Esophagus mucosa (tissue), 1 donor: ENCODE data around the gene HNRNPUL1. TPM values are rescaled to one million over a fixed set of nuclear protein-coding genes. Genes with fewer than 3 reads are reported as not detected.

Experiments
- ATAC-seq: fragments of 200-7000 bp; cut with Tn5 transposase; one replicate; pipeline ENCODE4 v1.9.1; 2020
- total RNA-seq: library from RNA; stranded (reverse); gene quantifications from one replicate; pipeline ENCODE4 v1.2.4, GENCODE V29; 2023
- donor health status: DM: yes; HTN: yes; CAD: no.

HNRNPUL1 gene
- total RNA-seq, 1 donor from 2014 or later: 116 TPM

DNA sequence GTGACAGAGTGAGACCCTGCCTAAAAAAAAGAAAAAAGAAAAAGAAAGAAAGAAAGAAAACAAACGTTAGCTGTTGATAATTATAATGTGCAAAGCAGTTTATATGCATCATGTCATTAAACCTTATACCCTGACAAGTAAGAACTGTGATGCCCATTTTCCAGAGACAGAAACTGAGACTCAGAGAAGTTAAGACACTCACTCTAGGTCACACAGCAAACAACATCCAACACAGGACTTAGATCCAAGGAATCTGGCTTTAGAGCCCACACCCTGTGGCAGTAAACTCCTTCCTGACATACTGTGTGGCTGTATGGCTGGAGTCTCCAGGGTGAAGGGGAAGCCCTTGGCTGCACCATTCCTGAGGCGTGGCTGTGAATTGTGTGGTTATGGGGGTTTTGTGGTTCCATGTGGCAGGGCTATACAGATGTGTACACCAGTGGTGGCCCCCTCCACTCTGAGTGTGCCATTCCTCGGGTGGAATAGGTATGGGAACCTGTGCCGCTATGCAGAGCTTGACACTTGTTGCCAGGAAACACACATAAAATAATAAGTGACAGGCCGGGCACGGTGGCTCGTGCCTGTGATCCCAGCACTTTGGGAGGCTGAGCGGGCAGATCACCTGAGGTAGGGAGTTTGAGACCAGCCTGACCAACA is 29.5 kb upstream of the HNRNPUL1 start:
- no peak for ATAC-seq

DNA sequence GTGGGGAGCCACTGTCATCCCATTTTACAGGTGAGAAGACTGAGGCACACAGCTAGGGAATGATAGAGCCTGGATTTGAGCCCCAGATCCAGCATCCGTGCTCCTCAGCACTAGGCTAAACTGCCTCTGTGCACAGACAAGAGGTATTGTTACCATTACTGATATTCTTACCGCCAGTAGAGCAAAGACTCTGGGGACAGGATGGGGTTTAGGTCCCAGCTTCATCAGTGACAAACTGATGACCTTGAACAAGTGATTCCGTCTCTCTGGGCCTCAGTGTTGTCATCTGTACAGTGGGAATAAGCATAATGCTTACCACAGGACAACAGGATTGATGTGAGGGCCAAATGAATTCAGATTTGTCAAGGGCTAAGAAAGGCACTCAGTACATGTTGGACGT is 28.7 kb upstream of the HNRNPUL1 start:
- ATAC-seq: no peak

DNA sequence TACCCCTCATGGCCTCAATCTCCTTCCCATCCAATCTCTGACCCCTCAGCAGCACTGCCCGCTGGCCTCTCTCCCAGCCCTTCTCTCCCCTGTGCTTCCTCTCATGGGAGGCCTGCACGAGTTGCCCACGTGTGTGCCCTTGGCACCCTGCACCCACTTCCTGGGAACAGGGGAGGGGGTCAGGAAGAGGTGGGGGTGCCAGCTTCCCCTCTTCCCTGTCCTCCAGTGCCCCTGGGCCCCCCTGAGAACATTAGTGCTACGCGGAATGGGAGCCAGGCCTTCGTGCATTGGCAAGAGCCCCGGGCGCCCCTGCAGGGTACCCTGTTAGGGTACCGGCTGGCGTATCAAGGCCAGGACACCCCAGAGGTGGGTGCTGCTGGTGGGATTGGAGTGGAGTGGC is 25.9 kb upstream of the HNRNPUL1 start:
- no peak for ATAC-seq

DNA sequence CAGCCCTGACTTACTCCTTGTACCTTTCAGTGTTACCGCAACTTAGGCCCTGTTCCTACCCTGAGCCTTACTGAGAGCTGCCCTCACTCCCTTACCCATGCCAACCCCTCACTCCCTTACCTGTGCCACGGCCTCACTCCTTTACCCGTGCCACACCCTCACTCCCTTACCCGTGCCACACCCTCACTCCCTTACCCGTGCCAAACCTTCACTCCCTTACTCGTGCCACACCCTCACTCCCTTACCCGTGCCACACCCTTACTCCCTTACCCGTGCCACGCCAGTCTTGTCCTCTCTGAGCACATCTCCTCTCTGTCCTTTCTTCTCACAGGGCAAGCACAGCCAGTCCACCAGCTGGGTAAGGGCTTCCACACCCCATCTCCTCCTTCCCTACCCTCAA is 24.8 kb upstream of the HNRNPUL1 start:
- ATAC-seq: peak; percentile 49

DNA sequence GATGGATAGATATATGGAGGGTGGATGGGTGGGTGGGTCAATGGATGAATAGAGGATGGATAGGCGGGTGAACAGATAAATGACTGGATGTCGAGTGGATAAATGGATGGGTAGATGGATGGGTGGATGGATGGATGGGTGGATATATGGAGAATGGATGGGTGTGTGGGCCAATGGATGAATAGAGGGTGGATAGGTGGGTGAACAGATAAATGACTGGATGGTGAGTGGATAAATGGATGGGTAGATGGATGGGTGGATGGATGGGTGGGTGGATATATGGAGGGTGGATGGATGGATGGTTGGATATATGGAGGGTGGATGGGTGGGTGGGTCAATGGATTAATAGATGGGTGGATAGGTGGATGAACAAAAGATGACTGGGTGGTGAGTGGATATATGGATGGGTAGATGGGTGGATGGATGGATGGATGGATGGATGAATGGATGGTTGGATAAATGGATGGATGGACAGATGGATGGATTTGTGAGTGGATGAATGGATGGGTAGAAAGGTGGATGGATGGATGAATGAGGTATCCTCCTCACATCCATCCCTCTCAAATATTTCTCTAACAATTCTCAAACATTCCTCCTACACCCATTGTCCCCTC is 24.1 kb upstream of the HNRNPUL1 start:
- no peak for ATAC-seq

DNA sequence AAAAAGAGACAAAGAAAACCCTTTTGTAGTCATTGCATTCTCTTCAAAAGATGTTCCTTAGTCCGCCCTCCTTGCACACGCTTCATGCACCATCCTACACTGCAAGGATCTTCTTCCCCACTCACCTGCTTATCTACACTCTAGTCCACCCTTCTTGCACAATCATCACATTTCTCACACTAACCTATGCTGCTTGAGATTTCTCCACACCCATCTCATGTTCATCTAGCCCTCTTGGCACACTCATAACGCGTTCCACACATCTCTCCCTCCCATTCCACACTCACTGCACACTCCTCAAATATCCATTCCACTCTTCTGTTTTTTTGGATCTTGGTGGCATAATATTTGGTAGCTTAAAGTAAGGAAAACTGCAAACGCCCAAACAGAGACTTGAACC is 22.3 kb upstream of the HNRNPUL1 start:
- ATAC-seq: no peak

DNA sequence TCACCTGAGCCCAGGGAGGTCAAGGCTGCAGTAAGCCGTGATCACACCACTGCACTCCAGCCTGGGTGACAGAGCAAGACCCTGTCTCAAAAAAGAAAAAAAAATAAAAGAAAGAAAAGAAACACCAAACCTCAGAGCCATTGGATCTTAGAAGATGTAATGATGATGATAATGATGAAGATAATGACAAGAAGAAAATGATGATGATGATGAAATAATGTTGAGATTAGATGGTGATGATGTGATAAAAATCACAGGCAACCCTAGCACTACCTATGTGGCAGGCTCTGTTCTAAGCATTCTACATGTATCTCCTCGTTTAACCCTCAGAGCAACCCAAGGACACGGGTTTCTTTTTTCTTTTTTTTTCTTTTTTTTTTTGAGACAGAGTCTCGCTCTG is 20.1 kb upstream of the HNRNPUL1 start:
- ATAC-seq: no peak

DNA sequence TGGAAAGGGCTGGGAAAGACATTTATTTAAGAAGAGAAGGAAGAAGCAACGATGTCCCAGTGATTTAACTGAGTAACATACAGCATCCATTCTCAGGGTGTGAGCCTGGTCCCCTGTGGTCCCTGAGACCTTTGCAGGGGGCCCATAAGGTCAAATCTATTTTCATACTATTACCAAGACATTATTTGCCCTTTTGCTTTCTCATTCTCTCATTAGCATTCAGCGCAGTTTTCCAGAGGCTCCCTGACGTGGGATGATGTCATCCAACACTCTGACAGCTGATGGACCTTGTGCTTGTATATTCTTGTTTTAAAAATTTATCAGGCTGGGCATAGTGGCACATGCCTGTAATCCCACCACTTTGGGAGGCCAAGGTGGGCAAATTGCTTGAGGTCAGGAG is 18.3 kb upstream of the HNRNPUL1 start:
- no peak for ATAC-seq

DNA sequence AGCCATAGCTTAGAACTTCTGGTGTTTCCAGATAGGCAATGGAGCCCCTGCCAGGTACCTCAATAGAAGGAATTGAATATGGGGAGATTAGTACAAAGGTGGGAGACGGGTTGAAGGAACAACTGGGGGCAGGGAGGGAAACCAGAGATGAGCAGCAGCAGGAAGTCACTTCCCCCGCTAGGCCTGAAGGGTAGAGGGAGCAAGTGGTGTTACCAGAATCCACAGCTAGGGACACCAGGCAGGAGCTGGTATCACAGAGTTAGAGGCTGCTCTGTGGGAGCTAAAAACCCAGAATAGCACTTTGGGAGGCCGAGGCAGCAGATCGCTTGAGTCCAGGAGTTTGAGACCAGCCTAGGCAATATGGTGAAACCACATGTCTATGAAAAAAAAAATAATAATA is 15.3 kb upstream of the HNRNPUL1 start:
- no peak for ATAC-seq

DNA sequence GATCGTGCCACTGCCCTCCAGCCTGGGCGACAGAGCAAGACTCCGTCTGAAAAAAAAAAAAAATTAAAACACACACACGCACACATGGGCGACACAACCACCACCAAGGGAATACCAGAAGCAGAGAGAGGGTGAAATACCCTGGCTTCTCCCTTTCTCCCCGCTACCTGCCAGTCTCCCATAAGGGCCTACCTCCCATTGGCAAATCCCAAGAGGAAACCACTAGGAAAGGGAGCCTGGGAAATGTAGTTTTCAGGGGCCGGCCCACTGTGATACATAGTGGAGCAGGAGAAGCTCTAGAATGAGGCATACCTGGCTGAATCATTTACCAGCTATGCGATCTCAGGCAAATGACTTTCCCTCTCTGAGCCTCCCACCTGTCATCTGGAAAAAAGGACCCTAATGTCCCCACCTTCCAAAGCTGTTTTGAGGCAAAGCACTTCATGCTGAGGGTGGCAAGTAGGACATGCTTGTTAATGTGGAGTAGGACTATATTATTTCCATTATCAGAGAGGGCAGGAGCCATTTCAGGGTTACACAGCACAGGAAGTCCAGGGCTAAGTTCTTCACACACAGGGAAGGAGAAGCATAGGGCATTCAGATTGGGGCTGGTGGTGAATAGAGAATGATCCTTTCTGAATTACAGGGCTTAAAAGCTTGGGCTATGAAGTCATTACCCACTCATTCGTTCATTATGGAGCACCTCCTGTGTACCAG is 14.3 kb upstream of the HNRNPUL1 start:
- no peak for ATAC-seq

DNA sequence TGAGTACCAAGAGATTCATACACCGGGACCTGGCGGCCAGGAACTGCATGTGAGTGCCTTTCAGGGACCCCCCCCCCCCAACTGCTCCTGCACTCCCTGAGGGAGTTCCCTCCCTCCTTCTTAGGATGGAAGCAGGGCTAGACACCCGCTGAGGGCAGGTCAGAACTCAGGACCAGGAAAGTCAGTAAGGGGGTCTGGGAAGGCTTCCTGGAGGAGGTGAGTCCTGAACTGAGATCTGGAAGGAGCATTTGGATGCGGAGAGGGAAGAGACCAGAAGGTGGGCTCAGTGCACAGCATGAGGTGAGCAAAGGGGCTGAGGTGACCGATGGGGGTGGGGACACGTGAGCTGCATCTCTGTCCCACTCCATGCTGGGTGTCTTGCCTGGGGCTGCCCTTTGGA is 10.5 kb upstream of the HNRNPUL1 start:
- no peak for ATAC-seq

DNA sequence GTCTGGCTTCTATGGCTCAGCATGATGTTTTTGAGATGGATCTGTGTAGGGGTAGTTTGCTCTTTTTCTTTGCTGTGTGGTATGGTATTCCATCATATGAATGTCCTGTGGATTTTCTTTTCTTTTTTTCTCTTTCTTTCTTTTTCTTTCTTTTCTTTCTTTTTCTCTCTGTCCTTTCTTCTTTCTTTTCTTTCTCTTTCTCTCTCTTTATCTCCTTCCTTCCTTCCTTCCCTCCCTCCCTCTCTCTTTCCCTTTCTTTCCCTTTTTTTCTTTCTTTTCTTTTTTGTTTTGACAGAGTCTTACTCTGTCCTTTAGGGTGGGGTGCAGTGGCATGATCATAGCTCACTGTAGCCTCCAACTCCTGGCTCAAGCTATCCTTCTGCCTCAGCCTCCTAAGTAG is 9.0 kb upstream of the HNRNPUL1 start:
- no peak for ATAC-seq

DNA sequence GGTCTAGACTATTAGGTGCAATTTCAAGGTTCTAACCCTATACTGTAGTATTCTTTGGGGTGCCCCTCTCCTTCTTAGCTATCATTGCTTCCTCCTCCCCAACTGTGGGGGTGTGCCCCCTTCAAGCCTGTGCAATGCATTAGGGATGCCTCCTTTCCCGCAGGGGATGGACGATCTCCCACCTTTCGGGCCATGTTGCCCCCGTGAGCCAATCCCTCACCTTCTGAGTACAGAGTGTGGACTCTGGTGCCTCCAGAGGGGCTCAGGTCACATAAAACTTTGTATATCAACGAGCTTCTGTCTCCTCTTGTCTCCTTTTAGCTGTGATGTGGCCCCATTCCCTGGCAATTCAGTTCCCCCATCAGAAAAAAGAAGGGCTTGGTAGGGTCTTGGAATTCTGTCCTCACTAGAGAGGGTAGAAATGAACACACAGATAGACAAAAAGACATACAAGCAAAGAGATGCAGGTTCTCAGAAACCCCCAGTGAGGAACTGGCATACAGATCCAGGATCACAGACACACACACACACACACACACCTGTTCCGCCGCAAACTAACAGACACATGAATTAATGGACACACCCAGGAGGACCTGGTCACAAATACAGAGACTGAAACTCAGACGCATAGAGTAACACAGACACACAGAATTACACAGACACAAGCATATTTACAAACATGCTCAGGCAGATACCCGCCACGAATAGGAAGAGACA is 2.5 kb upstream of the HNRNPUL1 start:
- ATAC-seq: no peak

DNA sequence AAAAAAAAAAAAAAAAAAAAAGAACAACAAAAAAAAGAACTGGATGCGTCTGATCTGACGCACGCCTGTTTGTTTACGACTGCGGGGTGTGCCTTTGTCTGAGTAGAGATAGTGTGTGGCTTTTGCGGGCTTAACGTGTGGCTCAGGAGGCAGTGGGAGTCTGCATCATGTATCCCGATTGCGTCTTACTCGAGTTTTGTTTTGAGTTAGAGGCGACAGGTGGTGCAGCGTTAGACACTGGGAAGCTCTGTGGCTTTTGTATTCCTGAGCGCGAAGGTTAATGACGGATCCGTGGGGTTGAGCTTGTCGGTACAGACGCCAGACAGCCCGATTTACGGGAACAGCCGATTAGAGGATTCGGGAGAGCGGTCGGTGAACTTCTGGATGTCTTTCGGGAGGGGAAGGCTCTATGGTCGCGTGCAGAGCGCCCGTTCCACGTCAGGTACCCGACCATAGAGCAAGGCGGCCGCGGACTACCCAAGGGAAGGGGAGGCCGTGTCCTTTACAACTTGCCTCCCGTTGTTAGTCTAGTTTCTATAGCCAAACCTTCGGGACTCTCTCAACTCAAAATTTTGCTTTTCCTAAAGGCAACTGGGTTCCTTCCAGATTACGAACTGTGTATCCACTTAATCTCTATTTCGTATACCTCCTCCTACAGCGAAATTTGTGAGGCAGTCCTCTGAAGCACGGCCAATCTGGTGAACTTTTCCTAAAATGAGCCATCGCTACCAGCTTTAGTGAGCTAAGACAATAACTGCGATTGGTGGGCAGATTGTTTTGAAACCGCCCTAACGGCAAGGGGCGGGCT is 926 bp upstream of the HNRNPUL1 start:
- peak; percentile 3 for ATAC-seq

DNA sequence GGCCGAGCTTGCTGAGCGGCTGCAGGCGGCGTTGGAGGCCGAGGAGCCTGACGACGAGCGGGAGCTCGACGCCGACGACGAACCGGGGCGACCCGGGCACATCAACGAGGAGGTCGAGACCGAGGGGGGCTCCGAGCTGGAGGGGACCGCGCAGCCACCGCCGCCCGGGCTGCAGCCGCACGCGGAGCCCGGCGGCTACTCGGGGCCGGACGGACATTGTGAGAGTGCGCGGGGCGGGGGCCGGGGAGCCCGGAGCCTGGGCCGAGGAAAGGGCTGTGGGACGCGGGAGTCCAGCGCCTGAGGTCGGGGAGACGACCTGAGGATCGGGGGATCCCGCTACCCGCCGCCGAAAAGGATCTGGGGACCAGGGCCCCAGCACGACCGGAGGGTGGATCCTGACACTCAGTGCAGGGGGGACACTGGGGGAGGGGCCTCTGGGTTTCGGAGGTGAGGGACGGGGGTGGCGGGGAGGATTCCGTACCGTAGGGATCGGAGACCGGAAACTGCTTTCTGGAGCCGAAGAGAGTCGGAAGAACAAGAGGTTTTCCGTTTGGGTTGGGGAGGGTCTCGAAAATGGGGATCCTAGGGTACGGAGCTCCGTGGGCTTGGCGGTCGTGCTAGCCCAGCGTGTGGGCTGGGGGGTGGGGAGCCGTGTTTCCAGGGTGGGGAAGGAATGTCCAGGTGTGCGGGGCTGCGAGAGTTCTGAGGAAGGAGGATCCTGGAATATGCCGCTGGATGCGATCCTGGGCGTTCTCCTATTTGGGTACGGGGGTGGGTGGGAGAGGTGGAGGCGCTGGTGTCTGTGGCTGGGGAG is 616 bp downstream of the HNRNPUL1 start:
- ATAC-seq: no peak

DNA sequence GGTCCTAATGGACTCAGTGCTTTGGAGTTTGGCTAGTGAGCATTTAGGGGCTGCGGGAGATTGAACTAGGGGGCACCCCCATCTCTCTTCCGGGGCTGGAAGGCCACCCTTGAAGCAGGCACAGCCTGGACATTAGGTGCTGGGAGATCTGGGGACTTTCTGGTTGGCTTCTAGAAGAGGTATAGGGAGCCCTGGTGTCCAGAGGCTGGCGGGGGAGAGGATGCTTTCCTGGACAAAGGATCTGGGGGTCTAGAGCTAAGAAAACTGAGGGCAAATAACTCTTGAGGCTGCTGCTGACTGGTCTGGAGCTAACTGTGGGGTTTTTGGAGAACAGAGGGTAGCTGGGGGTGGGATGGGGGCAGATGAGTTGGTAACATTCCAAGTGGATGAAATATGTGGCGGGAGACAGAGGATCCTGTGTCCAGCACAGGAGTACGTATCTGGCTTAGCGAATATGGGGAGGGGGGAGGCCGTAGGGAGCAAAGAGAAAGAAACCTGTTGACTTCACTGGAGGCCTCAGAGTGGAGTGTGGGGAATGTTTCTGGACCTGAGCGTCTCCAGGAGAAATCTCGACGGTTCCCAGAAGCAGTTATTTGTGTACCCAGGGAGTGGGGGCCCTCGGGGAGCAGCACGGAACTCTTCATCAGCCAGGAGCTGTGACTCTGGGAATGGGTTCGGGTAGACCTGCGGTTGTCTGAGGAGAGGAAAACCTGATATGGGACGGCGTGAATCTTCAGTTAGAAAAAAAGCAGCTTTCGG is 1.4 kb downstream of the HNRNPUL1 start:
- ATAC-seq: no peak

DNA sequence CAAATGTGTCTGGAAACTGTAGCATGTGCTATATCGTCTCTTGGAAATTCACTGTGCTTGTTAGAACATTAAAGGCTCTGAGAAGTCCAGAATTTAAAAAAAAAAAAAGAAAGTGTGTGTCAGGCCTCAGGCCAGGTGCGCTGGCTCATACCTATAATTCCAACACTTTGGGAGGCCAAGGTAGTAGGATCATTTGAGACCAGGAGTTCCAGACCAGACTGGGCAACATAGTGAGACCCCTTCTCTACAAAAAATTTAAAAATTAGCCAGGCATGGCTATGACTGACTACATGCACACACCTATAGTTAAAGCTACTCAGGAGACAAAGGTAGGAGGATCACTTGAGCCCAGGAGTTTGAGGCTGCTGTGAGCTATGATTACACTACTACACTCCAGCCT is 4.9 kb downstream of the HNRNPUL1 start:
- no peak for ATAC-seq

DNA sequence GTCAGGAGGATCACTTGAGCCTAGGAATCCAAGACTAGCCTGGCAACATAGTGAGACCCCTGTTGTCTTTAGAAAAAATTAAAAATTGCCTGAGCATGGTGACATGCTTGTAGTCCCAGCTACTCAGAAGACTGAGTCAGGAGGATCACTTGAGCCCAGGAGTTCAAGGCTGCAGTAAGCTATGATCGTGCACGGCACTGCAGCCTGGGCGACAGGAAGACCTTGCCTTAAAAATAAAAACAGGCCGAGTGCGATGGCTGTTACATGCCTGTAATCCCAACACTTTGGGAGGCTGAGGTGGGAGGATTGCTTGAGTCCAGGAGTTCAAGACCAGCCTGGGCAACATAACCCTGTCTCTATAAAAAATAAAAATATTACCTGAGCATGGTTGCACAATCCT is 5.4 kb downstream of the HNRNPUL1 start:
- ATAC-seq: no peak

DNA sequence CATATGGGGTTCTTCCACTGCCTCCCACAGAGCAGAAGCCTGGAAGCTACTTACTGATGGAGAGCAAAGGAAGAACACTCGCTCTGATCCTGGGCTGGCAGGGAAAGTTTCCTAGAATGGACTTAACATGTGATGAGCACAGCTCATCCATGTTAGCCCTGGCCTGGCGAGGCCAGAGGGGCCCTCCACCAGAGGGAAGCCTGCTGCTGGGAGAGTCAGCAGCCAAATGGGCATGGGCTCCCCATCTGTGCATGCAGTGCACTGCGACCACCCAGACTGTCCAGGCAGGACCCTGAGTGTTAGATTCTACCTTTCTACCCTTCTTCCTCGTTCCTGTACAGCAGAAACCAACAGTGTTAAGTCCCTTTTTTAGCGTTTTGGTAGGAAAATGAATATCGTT is 8.9 kb downstream of the HNRNPUL1 start:
- no peak for ATAC-seq

DNA sequence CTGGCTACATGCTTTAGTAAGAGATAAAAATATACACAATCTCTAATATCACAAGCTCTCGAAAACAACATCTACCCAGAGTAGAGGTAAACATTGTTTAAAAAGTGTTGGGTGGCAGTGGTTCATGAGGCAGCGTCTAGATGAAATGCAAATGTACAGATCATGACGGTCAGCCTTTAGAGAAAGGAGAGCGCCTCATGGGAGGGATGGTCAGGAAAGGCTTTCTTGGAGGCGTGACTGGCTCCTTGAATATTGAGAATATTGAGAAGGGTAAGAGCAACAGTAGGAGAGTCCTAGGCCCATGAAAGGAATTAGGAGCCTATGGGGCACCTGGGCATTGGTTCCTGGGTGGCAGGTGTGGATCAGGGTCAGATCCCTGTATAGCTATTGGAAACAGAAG is 10.6 kb downstream of the HNRNPUL1 start:
- ATAC-seq: no peak

DNA sequence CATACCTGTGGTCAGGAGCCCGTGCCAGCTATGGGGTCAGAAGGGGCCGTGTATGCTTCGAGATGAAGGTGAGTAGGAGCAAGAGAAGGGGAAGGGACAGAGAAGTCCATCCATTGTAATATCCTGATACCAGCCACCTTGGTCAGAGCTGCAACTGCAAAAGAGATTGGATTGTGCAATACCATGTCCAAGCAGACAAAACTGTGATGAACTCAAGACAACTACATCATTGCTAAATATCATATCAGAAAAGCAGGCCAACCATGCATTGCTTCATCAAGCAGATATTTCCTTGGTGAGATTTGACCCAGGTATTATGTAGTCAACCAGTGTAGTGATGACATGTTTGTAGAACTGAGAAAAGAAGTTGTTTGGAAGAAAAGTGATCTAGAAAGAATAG is 12.1 kb downstream of the HNRNPUL1 start:
- ATAC-seq: no peak
